ENCODE results near the gene SPINK2. TPM values are rescaled to one million over a fixed set of nuclear protein-coding genes. Genes with fewer than 3 reads are reported as not detected.

The SPINK2 gene
- total RNA-seq, 1 experiment from 2014 or later = not detected

DNA sequence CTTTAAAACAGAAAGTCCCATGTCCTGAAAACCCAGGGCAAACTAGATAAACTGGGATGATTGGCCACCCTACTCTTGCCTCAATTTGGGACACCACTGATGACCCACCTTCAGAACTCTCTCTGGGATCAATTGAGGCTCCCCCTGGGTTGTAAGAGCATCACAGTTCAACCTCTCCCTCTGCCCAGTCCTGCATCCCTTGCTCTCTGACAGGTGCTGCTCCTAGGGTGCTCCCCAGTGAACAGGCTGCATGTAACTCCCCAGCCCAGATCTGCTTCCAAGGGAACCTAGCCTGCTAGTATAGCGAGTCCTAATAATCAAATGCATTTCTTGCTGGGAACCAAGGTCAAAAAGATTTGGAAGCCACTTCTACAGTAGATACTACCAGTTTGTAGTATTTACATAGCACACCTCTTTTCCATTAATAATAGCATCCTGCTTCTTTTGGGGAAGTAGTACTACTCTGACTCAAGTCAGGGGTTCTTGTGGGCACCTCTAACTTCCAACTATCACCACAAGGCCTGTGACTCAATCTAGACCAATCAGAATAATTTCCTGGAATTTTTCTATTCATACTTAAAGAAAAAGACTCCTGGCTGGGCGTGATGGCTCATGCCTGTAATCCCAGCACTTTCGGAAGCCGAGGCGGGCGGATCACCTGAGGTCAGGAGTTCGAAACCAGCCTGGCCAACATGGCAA, 42.1 kb upstream of the SPINK2 start:
- CTCF ChIA-PET = no interaction called here
- Histone ChIP-seq H3F3A (ENCODE audit: low read length, unreplicated experiment) (no peaks in the 10 kb centered on the region), H3K4me2 (ENCODE audit: low read length) (no peak overlapping the region), H2AFZ (ENCODE audit: low read length) (no peak overlapping the region), H3K79me2 (ENCODE audit: low read length) (no peaks in the 10 kb centered on the region), H3K4me3 (ENCODE audit: low read length) (no peak overlapping the region), H3K27me3 (ENCODE audit: low read length) (no peaks in the 10 kb centered on the region), H3K9ac (ENCODE audit: low read length) (no peak overlapping the region), H3K27ac (ENCODE audit: low read length) (no peak overlapping the region), H3K36me3 (ENCODE audit: low read depth, low read length) (no peaks in the 10 kb centered on the region), H4K20me1 (ENCODE audit: low read length) (no peaks in the 10 kb centered on the region), H3K9me2 (replicated peaks; ENCODE audit: low read length) (no peaks in the 10 kb centered on the region), H3K4me1 (ENCODE audit: insufficient read depth, low read length) (no peaks in the 10 kb centered on the region), H3K9me3 (ENCODE audit: low read length) (no peaks in the 10 kb centered on the region)
- intact Hi-C loops (cut with micrococcal nuclease) = no loop called here
- POLR2A ChIA-PET (ENCODE audit: unreplicated experiment) = no interaction called here
- ATAC-seq = peak; percentile 35; the same call in 1 of the 2 replicates
- no peak for DNase-seq
- TF ChIP-seq EZH2 (IDR thresholded peaks at IDR 0.05; ENCODE audit: low read length, unreplicated experiment) (no peak), EZH2phosphoT487 (IDR thresholded peaks at IDR 0.05; ENCODE audit: borderline replicate concordance, low read length) (no peak)
- TF ChIP-seq, protein P1, sequence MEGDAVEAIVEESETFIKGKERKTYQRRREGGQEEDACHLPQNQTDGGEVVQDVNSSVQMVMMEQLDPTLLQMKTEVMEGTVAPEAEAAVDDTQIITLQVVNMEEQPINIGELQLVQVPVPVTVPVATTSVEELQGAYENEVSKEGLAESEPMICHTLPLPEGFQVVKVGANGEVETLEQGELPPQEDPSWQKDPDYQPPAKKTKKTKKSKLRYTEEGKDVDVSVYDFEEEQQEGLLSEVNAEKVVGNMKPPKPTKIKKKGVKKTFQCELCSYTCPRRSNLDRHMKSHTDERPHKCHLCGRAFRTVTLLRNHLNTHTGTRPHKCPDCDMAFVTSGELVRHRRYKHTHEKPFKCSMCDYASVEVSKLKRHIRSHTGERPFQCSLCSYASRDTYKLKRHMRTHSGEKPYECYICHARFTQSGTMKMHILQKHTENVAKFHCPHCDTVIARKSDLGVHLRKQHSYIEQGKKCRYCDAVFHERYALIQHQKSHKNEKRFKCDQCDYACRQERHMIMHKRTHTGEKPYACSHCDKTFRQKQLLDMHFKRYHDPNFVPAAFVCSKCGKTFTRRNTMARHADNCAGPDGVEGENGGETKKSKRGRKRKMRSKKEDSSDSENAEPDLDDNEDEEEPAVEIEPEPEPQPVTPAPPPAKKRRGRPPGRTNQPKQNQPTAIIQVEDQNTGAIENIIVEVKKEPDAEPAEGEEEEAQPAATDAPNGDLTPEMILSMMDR (conservative IDR thresholded peaks at IDR 0.05; ENCODE audit: low read depth, low read length) = no peak
- no TSS peak for BruUV-seq (replicated peaks)

DNA sequence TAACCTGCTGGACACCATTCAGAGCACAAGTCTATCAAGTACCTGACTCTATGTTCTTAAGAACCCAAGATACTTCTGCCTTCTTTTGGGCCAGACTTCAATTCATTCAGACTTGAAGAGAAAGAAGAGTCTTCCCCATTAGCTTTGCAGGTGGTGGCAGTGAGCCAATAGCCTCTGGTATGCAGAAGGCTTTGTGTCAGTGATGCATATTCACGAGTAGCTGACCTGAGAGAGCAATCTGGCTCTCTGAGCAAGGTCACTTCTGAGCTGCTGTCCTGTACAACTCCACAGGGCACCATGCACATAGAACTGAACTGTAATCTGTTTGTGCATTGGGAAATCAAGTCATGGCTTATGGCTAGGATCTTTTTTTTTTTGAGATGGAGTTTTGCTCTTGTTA, 39.9 kb upstream of the SPINK2 start:
- CTCF ChIA-PET = no interaction called here
- POLR2A ChIA-PET (ENCODE audit: unreplicated experiment) = no interaction called here
- no peaks in the 10 kb centered on the region for H3F3A ChIP-seq (ENCODE audit: low read length, unreplicated experiment)
- H3K79me2 ChIP-seq (ENCODE audit: low read length) = no peaks in the 10 kb centered on the region
- intact Hi-C loops (cut with micrococcal nuclease) = no loop called here
- no peaks in the 10 kb centered on the region for H4K20me1 ChIP-seq (ENCODE audit: low read length)
- H3K36me3 ChIP-seq (ENCODE audit: low read depth, low read length) = no peaks in the 10 kb centered on the region
- H3K9me3 ChIP-seq (ENCODE audit: low read length) = no peaks in the 10 kb centered on the region
- H3K9me2 ChIP-seq (replicated peaks; ENCODE audit: low read length) = no peaks in the 10 kb centered on the region
- H3K9ac ChIP-seq (ENCODE audit: low read length) = no peak overlapping the region
- no peaks in the 10 kb centered on the region for H3K4me1 ChIP-seq (ENCODE audit: insufficient read depth, low read length)
- H3K27me3 ChIP-seq (ENCODE audit: low read length) = no peaks in the 10 kb centered on the region
- BruUV-seq (replicated peaks) = no TSS peak
- DNase-seq (peak; percentile 31), ATAC-seq (no peak)
- no peak overlapping the region for H3K27ac ChIP-seq (ENCODE audit: low read length)
- H3K4me3 ChIP-seq (ENCODE audit: low read length) = no peak overlapping the region
- TF ChIP-seq EZH2phosphoT487 (IDR thresholded peaks at IDR 0.05; ENCODE audit: borderline replicate concordance, low read length) (no peak), EZH2 (IDR thresholded peaks at IDR 0.05; ENCODE audit: low read length, unreplicated experiment) (no peak)
- TF ChIP-seq, protein P1 (conservative IDR thresholded peaks at IDR 0.05; ENCODE audit: low read depth, low read length) = no peak
- H3K4me2 ChIP-seq (ENCODE audit: low read length) = no peak overlapping the region
- H2AFZ ChIP-seq (ENCODE audit: low read length) = no peak overlapping the region

DNA sequence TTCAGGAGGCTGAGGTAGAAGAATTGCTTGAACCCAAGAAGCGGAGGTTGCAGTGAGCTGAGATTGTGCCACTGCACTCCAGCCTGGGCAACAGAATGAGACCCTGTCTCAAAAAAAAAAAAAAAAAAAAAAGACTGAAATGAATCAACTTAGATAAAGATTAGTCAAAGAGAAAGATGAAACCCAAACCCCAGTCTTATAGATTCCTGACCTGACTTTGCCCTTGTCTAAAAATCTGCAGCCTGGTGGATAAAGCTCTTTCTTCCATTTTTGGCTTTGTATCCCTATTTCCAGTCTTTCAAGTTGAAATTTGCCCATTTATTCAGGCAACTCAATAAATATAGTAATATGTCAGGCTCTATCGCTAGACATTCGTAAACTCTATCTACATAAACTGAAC, 39.3 kb upstream of the SPINK2 start:
- intact Hi-C loops (cut with micrococcal nuclease) = no loop called here

More for the DNA sequence above, 39.3 kb upstream of the SPINK2 start:
- no peaks in the 10 kb centered on the region for H3K9me3 ChIP-seq (ENCODE audit: low read length)
- no peak overlapping the region for H3K27ac ChIP-seq (ENCODE audit: low read length)
- CTCF ChIA-PET = interaction anchor here (0.7 kb wide), 1 partner anchor 19 kb away, joined by 5 read pairs; no protein-coding TSS in a partner anchor
- no peak overlapping the region for H3K4me2 ChIP-seq (ENCODE audit: low read length)
- no TSS peak for BruUV-seq (replicated peaks)
- TF ChIP-seq, protein P1 (conservative IDR thresholded peaks at IDR 0.05; ENCODE audit: low read depth, low read length) = no peak
- no peak for TF ChIP-seq EZH2phosphoT487 (IDR thresholded peaks at IDR 0.05; ENCODE audit: borderline replicate concordance, low read length)
- TF ChIP-seq EZH2 (IDR thresholded peaks at IDR 0.05; ENCODE audit: low read length, unreplicated experiment) = no peak
- H2AFZ ChIP-seq (ENCODE audit: low read length) = no peak overlapping the region
- no peaks in the 10 kb centered on the region for H3K79me2 ChIP-seq (ENCODE audit: low read length)
- POLR2A ChIA-PET (ENCODE audit: unreplicated experiment) = no interaction called here
- DNase-seq (no peak), ATAC-seq (no peak)
- no peak overlapping the region for H3K4me3 ChIP-seq (ENCODE audit: low read length)
- H3K9me2 ChIP-seq (replicated peaks; ENCODE audit: low read length) = no peaks in the 10 kb centered on the region
- no peaks in the 10 kb centered on the region for H3K27me3 ChIP-seq (ENCODE audit: low read length)
- no peak overlapping the region for H3K9ac ChIP-seq (ENCODE audit: low read length)
- no peaks in the 10 kb centered on the region for H3F3A ChIP-seq (ENCODE audit: low read length, unreplicated experiment)
- no peaks in the 10 kb centered on the region for H3K4me1 ChIP-seq (ENCODE audit: insufficient read depth, low read length)
- H4K20me1 ChIP-seq (ENCODE audit: low read length) = no peaks in the 10 kb centered on the region
- no peaks in the 10 kb centered on the region for H3K36me3 ChIP-seq (ENCODE audit: low read depth, low read length)
